ENCODE results near the gene MIGA2. TPM values are rescaled to one million over a fixed set of nuclear protein-coding genes. Genes with fewer than 3 reads are reported as not detected.

Gene MIGA2
- total and polyA plus RNA-seq, 2 experiments from 2014 or later, result 19.3 to 47.8 TPM

- peaks cover 3% of the 10 kb centered on the region; the same call in 1 of the 3 replicates for H3K4me1 Mint-ChIP-seq
- TF ChIP-seq CTCF (conservative IDR thresholded peaks at IDR 0.05; ENCODE audit: low read depth in 2 of 2) (peak; percentile 88 to 94), ETS1 (IDR thresholded peaks at IDR 0.05) (no peak), POLR2AphosphoS5 (IDR thresholded peaks at IDR 0.05; ENCODE audit: low read depth) (peak; percentile 37; the same call in 1 of the 2 replicates)
- H3K9me2 ChIP-seq (ENCODE audit: insufficient read depth), result no peaks in the 10 kb centered on the region
- DNase-seq (ENCODE audit: low spot score) (peak; percentile 92), ATAC-seq (peak; percentile 88)
- peaks cover 15% of the 10 kb centered on the region; the same call in 1 of the 2 replicates for H3K36me3 ChIP-seq (ENCODE audit: insufficient read depth)
- H2AFZ ChIP-seq, result no peak overlapping the region
- H4K20me1 ChIP-seq (replicated peaks; ENCODE audit: insufficient read depth), result peaks cover 6% of the 10 kb centered on the region; the same call in 1 of the 2 replicates
- H3K9me3 Mint-ChIP-seq, result no peaks in the 10 kb centered on the region
- H3K27ac ChIP-seq (ENCODE audit: low read depth), result peak overlapping the region; percentile 72
- H3K27ac Mint-ChIP-seq, result peak overlapping the region; percentile 52; the same call in 1 of the 2 replicates
- H3K36me3 Mint-ChIP-seq (ENCODE audit: low read depth), result peaks cover 65% of the 10 kb centered on the region
- no peaks in the 10 kb centered on the region for H3K27me3 ChIP-seq (ENCODE audit: insufficient read depth)
- H3K79me2 ChIP-seq (replicated peaks; ENCODE audit: insufficient read depth), result no peaks in the 10 kb centered on the region
- no peak overlapping the region for H3K4me3 Mint-ChIP-seq
- H3K4me3 ChIP-seq, result no peak overlapping the region
- peaks cover 15% of the 10 kb centered on the region for H3K27me3 Mint-ChIP-seq (ENCODE audit: insufficient read depth, low read depth, poor library complexity)
- H3K4me2 ChIP-seq, result no peak overlapping the region
- peaks cover 22% of the 10 kb centered on the region; the same call in 1 of the 2 replicates for H3F3A ChIP-seq (replicated peaks; ENCODE audit: low read depth)
- no peaks in the 10 kb centered on the region for H3K4me1 ChIP-seq (ENCODE audit: insufficient read depth)
These were observed 29.9 kb upstream of the MIGA2 start for GRCh38 chr9:129006328-129007034.

- Mint-ChIP-seq H3K4me3 (no peak overlapping the region), H3K27me3 (ENCODE audit: insufficient read depth, low read depth, poor library complexity) (peaks cover 17% of the 10 kb centered on the region), H3K4me1 (peaks cover 4% of the 10 kb centered on the region; the same call in 1 of the 3 replicates), H3K36me3 (ENCODE audit: low read depth) (peaks cover 58% of the 10 kb centered on the region), H3K27ac (no peak overlapping the region), H3K9me3 (no peaks in the 10 kb centered on the region)
- no peak overlapping the region for H3K4me3 ChIP-seq
- ATAC-seq (peak; percentile 8), DNase-seq (ENCODE audit: low spot score) (no peak)
- H3K4me1 ChIP-seq (ENCODE audit: insufficient read depth), result no peaks in the 10 kb centered on the region
- H4K20me1 ChIP-seq (replicated peaks; ENCODE audit: insufficient read depth), result peaks cover 6% of the 10 kb centered on the region; the same call in 1 of the 2 replicates
- H3K27me3 ChIP-seq (ENCODE audit: insufficient read depth), result no peaks in the 10 kb centered on the region
- no peaks in the 10 kb centered on the region for H3K9me2 ChIP-seq (ENCODE audit: insufficient read depth)
- no peak overlapping the region for H2AFZ ChIP-seq
- peak overlapping the region; percentile 56 for H3K27ac ChIP-seq (ENCODE audit: low read depth)
- no peak overlapping the region for H3K4me2 ChIP-seq
- H3F3A ChIP-seq (replicated peaks; ENCODE audit: low read depth), result peaks cover 22% of the 10 kb centered on the region; the same call in 1 of the 2 replicates
- H3K36me3 ChIP-seq (ENCODE audit: insufficient read depth), result peaks cover 15% of the 10 kb centered on the region; the same call in 1 of the 2 replicates
- H3K79me2 ChIP-seq (replicated peaks; ENCODE audit: insufficient read depth), result no peaks in the 10 kb centered on the region
- no peak for TF ChIP-seq REST (IDR thresholded peaks at IDR 0.05; ENCODE audit: unreplicated experiment)
- no peak for TF ChIP-seq ZNF462 (CRISPR knock-in tag; IDR thresholded peaks at IDR 0.05)
These were observed 29.2 kb upstream of the MIGA2 start for GRCh38 chr9:129007035-129007765.
